Inflammatory macrophage treated with lipopolysaccharide for 1 hour (primary cell): ENCODE results near the gene CAMK2A.
A peak's percentile ranks its signal among the peaks of the same experiment; 100 is the strongest.
"Not testable (repeated sequence)": the region's sequence is repeated elsewhere in the genome, so short reads cannot be mapped to it uniquely, and the experiment has no call there.

Experiments
- DNase-seq, 2 donors: peaks; one replicate each; pipeline ENCODE4 v3.0.0-alpha.2; 2020 to 2022

CAMK2A gene

GRCh38 chr5:150253416-150254208 lies 36.0 kb downstream of the CAMK2A start:
- no peak for DNase-seq

GRCh38 chr5:150252489-150252888 lies 37.1 kb downstream of the CAMK2A start:
- DNase-seq, result no peak

- DNase-seq, result no peak
These were observed 38.1 kb downstream of the CAMK2A start for GRCh38 chr5:150251504-150251903.

GRCh38 chr5:150249744-150250143 lies 39.8 kb downstream of the CAMK2A start:
- no peak for DNase-seq

GRCh38 chr5:150248946-150249345 lies 40.6 kb downstream of the CAMK2A start:
- DNase-seq, result no peak

GRCh38 chr5:150248493-150248892 lies 41.1 kb downstream of the CAMK2A start:
- DNase-seq, result not testable (repeated sequence)

- DNase-seq, result no peak
These were observed 41.8 kb downstream of the CAMK2A start for GRCh38 chr5:150247726-150248125.

GRCh38 chr5:150246835-150247234 lies 42.7 kb downstream of the CAMK2A start:
- no peak for DNase-seq

- DNase-seq, result no peak
These were observed 43.1 kb downstream of the CAMK2A start for GRCh38 chr5:150246429-150246828.

GRCh38 chr5:150245808-150246207 lies 43.8 kb downstream of the CAMK2A start:
- no peak for DNase-seq

GRCh38 chr5:150245111-150245789 lies 44.3 kb downstream of the CAMK2A start:
- peak; percentile 45 to 72 for DNase-seq

- no peak for DNase-seq
These were observed 45.4 kb downstream of the CAMK2A start for GRCh38 chr5:150244209-150244608.

- DNase-seq, result no peak
These were observed 46.0 kb downstream of the CAMK2A start for GRCh38 chr5:150243590-150243989.

GRCh38 chr5:150242251-150242894 lies 47.2 kb downstream of the CAMK2A start:
- no peak for DNase-seq

GRCh38 chr5:150241298-150242160 lies 48.0 kb downstream of the CAMK2A start:
- DNase-seq, result no peak

- DNase-seq, result no peak
These were observed 49.8 kb downstream of the CAMK2A start for GRCh38 chr5:150239794-150240122.

- DNase-seq, result no peak
These were observed 50.3 kb downstream of the CAMK2A start for GRCh38 chr5:150239099-150239793.

GRCh38 chr5:150238646-150239045 lies 50.9 kb downstream of the CAMK2A start:
- DNase-seq, result no peak

- DNase-seq, result no peak
These were observed 52.4 kb downstream of the CAMK2A start for GRCh38 chr5:150236981-150237754.

- no peak for DNase-seq
These were observed 53.3 kb downstream of the CAMK2A start for GRCh38 chr5:150236313-150236712.

GRCh38 chr5:150235500-150235854 lies 54.1 kb downstream of the CAMK2A start:
- no peak for DNase-seq
